ENCODE measurements around the gene ZNF554.
"Not testable (repeated sequence)": the region's sequence is repeated elsewhere in the genome, so short reads cannot be mapped to it uniquely, and the experiment has no call there.

The ZNF554 gene

GRCh38 chr19:2791440-2791839 lies 28.2 kb upstream of the ZNF554 start:
- no peak for DNase-seq

GRCh38 chr19:2791876-2792275 lies 27.8 kb upstream of the ZNF554 start:
- DNase-seq, result no peak

- DNase-seq, result not testable (repeated sequence)
These were observed 27.0 kb upstream of the ZNF554 start for GRCh38 chr19:2792666-2793065.

GRCh38 chr19:2793126-2793525 lies 26.5 kb upstream of the ZNF554 start:
- DNase-seq, result no peak

- no peak for DNase-seq
These were observed 26.1 kb upstream of the ZNF554 start for GRCh38 chr19:2793577-2793976.

GRCh38 chr19:2795827-2796658 lies 23.6 kb upstream of the ZNF554 start:
- DNase-seq, result no peak

- DNase-seq, result no peak
These were observed 22.9 kb upstream of the ZNF554 start for GRCh38 chr19:2796659-2797266.

- DNase-seq, result no peak
These were observed 22.4 kb upstream of the ZNF554 start for GRCh38 chr19:2797280-2797679.

- DNase-seq, result no peak
These were observed 21.4 kb upstream of the ZNF554 start for GRCh38 chr19:2798158-2798685.

GRCh38 chr19:2798733-2799132 lies 20.9 kb upstream of the ZNF554 start:
- DNase-seq, result no peak

- no peak for DNase-seq
These were observed 20.2 kb upstream of the ZNF554 start for GRCh38 chr19:2799273-2800020.

GRCh38 chr19:2800506-2800905 lies 19.2 kb upstream of the ZNF554 start:
- DNase-seq, result no peak

GRCh38 chr19:2802826-2803225 lies 16.8 kb upstream of the ZNF554 start:
- no peak for DNase-seq

- no peak for DNase-seq
These were observed 16.0 kb upstream of the ZNF554 start for GRCh38 chr19:2803486-2804155.

GRCh38 chr19:2804156-2805004 lies 15.3 kb upstream of the ZNF554 start:
- no peak for DNase-seq

- DNase-seq, result no peak
These were observed 14.3 kb upstream of the ZNF554 start for GRCh38 chr19:2805261-2805900.

- DNase-seq, result no peak
These were observed 13.5 kb upstream of the ZNF554 start for GRCh38 chr19:2805991-2806649.

GRCh38 chr19:2806736-2807378 lies 12.8 kb upstream of the ZNF554 start:
- no peak for DNase-seq

GRCh38 chr19:2807379-2808128 lies 12.1 kb upstream of the ZNF554 start:
- no peak for DNase-seq

Measured in activated CD4-positive, alpha-beta T cell treated with anti-CD3 and anti-CD28 coated beads, Interleukin-10, Interleukin-2, amounts not matched to agents 100 ng/mL and 50 ng/mL, durations not matched to agents 16 hours and 8 hours (primary cell).